Osteoblast (primary cell): Measurements from ENCODE around the gene RPS6KA2. TPM values are rescaled to one million over a fixed set of nuclear protein-coding genes. Genes with fewer than 3 reads are reported as not detected.

Experiments used
- DNase-seq: peaks from one replicate; pipeline ENCODE4 v3.0.0; 2011; ENCODE audit warnings: low spot score, mixed read lengths; ENCODE audit not compliant: insufficient read length; ENCODE audit errors: missing footprints
- H2AFZ ChIP-seq: 2 replicates; pipeline ENCODE4 v1.6.0; 2011; ENCODE audit warnings: mild to moderate bottlenecking, low read length
- H3K27ac ChIP-seq: 2 replicates; pipeline ENCODE4 v1.5.1; 2011; ENCODE audit warnings: mild to moderate bottlenecking, low read depth, low read length, moderate library complexity
- H3K27me3 ChIP-seq: 2 replicates; pipeline ENCODE4 v1.6.0; 2012; ENCODE audit warnings: mild to moderate bottlenecking, control low read depth, inconsistent platforms, low read length, moderate library complexity; ENCODE audit not compliant: insufficient read depth
- H3K36me3 ChIP-seq: 2 replicates; pipeline ENCODE4 v1.5.1; 2011; ENCODE audit warnings: mild to moderate bottlenecking, low read length, control low read depth, moderate library complexity; ENCODE audit not compliant: insufficient read depth
- H3K4me1 ChIP-seq: 2 replicates; pipeline ENCODE4 v1.5.1; 2011; ENCODE audit warnings: mild to moderate bottlenecking, low read length, control low read depth, moderate library complexity; ENCODE audit not compliant: insufficient read depth
- H3K4me2 ChIP-seq: 2 replicates; pipeline ENCODE4 v1.6.0; 2011; ENCODE audit warnings: mild to moderate bottlenecking, low read length; ENCODE audit not compliant: insufficient read depth
- H3K4me3 ChIP-seq: fragments of 200-600 bp; sonication (generic); 3 replicates; pipeline ENCODE4 v1.5.1; 2012; ENCODE audit warnings: mild to moderate bottlenecking, low read length, inconsistent platforms; ENCODE audit not compliant: insufficient read depth
- H3K79me2 ChIP-seq: 2 replicates; pipeline ENCODE4 v1.6.0; 2012; ENCODE audit warnings: mild to moderate bottlenecking, low read length, control low read depth, inconsistent platforms; ENCODE audit not compliant: insufficient read depth
- H3K9me3 ChIP-seq: 2 replicates; pipeline ENCODE4 v1.5.1; 2011; ENCODE audit warnings: low read depth, low read length, control low read depth
- H4K20me1 ChIP-seq: 2 replicates; pipeline ENCODE4 v1.6.0; 2012; ENCODE audit warnings: mild to moderate bottlenecking, low read length, control low read depth; ENCODE audit not compliant: insufficient read depth
- CTCF ChIP-seq: IDR thresholded peaks from 2 replicates; pipeline ENCODE4 v1.5.1; 2011; ENCODE audit warnings: mild to moderate bottlenecking, low read depth, low read length, moderate library complexity; ENCODE audit errors: extremely low read depth
- total RNA-seq: library from RNA; depleted of rRNA; stranded (reverse); fragments of >200 nt; gene quantifications from 2 replicates; pipeline ENCODE4 v1.2.3, GENCODE V29; 2012

Gene RPS6KA2
- total RNA-seq, 1 donor = 113 TPM

- no peak for TF ChIP-seq CTCF
- Histone ChIP-seq H2AFZ (no peak overlapping the region), H3K9me3 (no peaks in the 10 kb centered on the region), H3K4me2 (no peak overlapping the region), H3K36me3 (peaks cover 5% of the 10 kb centered on the region), H3K27me3 (no peaks in the 10 kb centered on the region), H3K27ac (no peak overlapping the region), H3K4me1 (no peaks in the 10 kb centered on the region), H4K20me1 (no peaks in the 10 kb centered on the region), H3K79me2 (no peaks in the 10 kb centered on the region), H3K4me3 (no peak overlapping the region)
- no peak for DNase-seq
Measured at GRCh38 chr6:166437661-166438060, 189.4 kb downstream of the RPS6KA2 start.

- Histone ChIP-seq H3K27ac (no peak overlapping the region), H3K4me3 (no peak overlapping the region), H3K79me2 (no peaks in the 10 kb centered on the region), H2AFZ (no peak overlapping the region), H3K9me3 (no peaks in the 10 kb centered on the region), H3K4me1 (no peaks in the 10 kb centered on the region), H4K20me1 (no peaks in the 10 kb centered on the region), H3K27me3 (no peaks in the 10 kb centered on the region), H3K36me3 (peaks cover 14% of the 10 kb centered on the region), H3K4me2 (no peak overlapping the region)
- no peak for DNase-seq
- no peak for TF ChIP-seq CTCF
Measured at GRCh38 chr6:166436195-166437139, 190.6 kb downstream of the RPS6KA2 start.

GRCh38 chr6:166435574-166435973 is 191.5 kb downstream of the RPS6KA2 start:
- Histone ChIP-seq H3K4me3 (no peak overlapping the region), H3K36me3 (peaks cover 19% of the 10 kb centered on the region), H3K4me1 (no peaks in the 10 kb centered on the region), H3K27me3 (no peaks in the 10 kb centered on the region), H2AFZ (no peak overlapping the region), H3K9me3 (no peaks in the 10 kb centered on the region), H3K79me2 (no peaks in the 10 kb centered on the region), H3K27ac (no peak overlapping the region), H4K20me1 (no peaks in the 10 kb centered on the region), H3K4me2 (no peak overlapping the region)
- TF ChIP-seq CTCF = no peak
- no peak for DNase-seq

- TF ChIP-seq CTCF = no peak
- Histone ChIP-seq H2AFZ (no peak overlapping the region), H3K79me2 (no peaks in the 10 kb centered on the region), H3K27me3 (no peaks in the 10 kb centered on the region), H3K4me2 (no peak overlapping the region), H4K20me1 (no peaks in the 10 kb centered on the region), H3K27ac (no peak overlapping the region), H3K9me3 (no peaks in the 10 kb centered on the region), H3K36me3 (peaks cover 23% of the 10 kb centered on the region), H3K4me1 (no peaks in the 10 kb centered on the region), H3K4me3 (no peak overlapping the region)
- no peak for DNase-seq
Measured at GRCh38 chr6:166434336-166434735, 192.7 kb downstream of the RPS6KA2 start.
